ENCODE results near the gene MAST2.

DNA sequence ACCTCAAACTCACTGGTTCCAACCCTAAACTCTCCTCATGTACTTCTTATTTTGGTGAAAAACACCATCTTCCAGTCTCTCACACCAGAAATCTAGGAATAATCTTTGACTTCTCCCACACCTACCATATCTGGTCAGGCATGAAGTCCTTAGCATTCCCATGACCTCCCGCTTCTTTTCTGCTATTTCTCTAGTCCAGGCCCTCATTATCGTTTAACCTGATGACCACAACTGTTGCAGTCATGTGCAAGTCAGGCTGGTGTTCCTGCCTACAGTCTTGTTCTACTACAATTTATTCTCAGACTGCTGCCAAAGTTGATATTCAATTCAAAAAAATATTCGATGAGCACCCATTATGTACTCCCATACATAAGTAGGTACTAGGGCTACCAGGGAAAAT is 257.7 kb downstream of the MAST2 start:
- TF ChIP-seq, protein P1, sequence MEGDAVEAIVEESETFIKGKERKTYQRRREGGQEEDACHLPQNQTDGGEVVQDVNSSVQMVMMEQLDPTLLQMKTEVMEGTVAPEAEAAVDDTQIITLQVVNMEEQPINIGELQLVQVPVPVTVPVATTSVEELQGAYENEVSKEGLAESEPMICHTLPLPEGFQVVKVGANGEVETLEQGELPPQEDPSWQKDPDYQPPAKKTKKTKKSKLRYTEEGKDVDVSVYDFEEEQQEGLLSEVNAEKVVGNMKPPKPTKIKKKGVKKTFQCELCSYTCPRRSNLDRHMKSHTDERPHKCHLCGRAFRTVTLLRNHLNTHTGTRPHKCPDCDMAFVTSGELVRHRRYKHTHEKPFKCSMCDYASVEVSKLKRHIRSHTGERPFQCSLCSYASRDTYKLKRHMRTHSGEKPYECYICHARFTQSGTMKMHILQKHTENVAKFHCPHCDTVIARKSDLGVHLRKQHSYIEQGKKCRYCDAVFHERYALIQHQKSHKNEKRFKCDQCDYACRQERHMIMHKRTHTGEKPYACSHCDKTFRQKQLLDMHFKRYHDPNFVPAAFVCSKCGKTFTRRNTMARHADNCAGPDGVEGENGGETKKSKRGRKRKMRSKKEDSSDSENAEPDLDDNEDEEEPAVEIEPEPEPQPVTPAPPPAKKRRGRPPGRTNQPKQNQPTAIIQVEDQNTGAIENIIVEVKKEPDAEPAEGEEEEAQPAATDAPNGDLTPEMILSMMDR (conservative IDR thresholded peaks at IDR 0.05): no peak
- no peak for TF ChIP-seq ZFX (IDR thresholded peaks at IDR 0.05)

Data from C4-2B (cell line).